Vagina (tissue), 2 donors: ENCODE measurements around the gene MUC4. TPM values are rescaled to one million over a fixed set of nuclear protein-coding genes. Genes with fewer than 3 reads are reported as not detected.
"Not testable (repeated sequence)": the region's sequence is repeated elsewhere in the genome, so short reads cannot be mapped to it uniquely, and the experiment has no call there.

Experiments
- DNase-seq, 2 donors: peaks; one replicate each; pipeline ENCODE4 v3.0.0-alpha.2; 2017; ENCODE audit errors: extremely low spot score in 2 of 2
- H3K27ac ChIP-seq: fragments of 200-600 bp; sonication (generic); one replicate; pipeline ENCODE4 v1.5.1; 2019
- H3K27me3 ChIP-seq: fragments of 200-600 bp; sonication (generic); one replicate; pipeline ENCODE4 v1.5.1; 2019
- H3K36me3 ChIP-seq, 2 donors: fragments of 200-600 bp; sonication (generic); one replicate each; pipeline ENCODE4 v1.5.1; 2017 to 2019
- H3K4me1 ChIP-seq: fragments of 200-600 bp; sonication (generic); one replicate; pipeline ENCODE4 v1.5.1; 2019
- H3K4me3 ChIP-seq, 2 donors: fragments of 200-600 bp; sonication (generic); 1 replicate in 1 of 2; 2 replicates in 1 of 2; pipeline ENCODE4 v1.5.1; 2016 to 2019
- H3K9me3 ChIP-seq: fragments of 200-600 bp; sonication (generic); one replicate; pipeline ENCODE4 v1.5.1; 2019
- POLR2A ChIP-seq, 2 donors: fragments of 450-650 bp; IDR thresholded peaks; one replicate each; pipeline ENCODE4 v1.6.1; 2017; ENCODE audit warnings: antibody characterized with exemption in 2 of 2, mild to moderate bottlenecking in 2 of 2, moderate library complexity in 2 of 2
- POLR2AphosphoS5 ChIP-seq, 2 donors: sonication (generic); formaldehyde crosslinking; IDR thresholded peaks; one replicate each; pipeline ENCODE4 v1.9.0; 2017; ENCODE audit warnings: antibody characterized with exemption in 2 of 2, mild to moderate bottlenecking in 2 of 2, low read depth in 1 of 2; ENCODE audit not compliant: insufficient read depth in 1 of 2
- intact Hi-C: fragments of 100-400 bp; cut with DNase I; formaldehyde crosslinking; loops from one replicate; pipeline ENCODE4 v1.15.1; 2023
- total RNA-seq: library from RNA; depleted of rRNA; stranded (reverse); fragments of >200 nt; gene quantifications from one replicate; pipeline ENCODE4 v1.2.3, GENCODE V29; 2016
- TF ChIP-seq, protein P1 (sequence below), 3 experiments: fragments of 450-650 bp in 2 of 3; fragments of 200-600 bp in 1 of 3; sonication (generic) in 1 of 3; IDR thresholded peaks; one replicate each; pipeline ENCODE4 v1.5.1; 2017 to 2019; ENCODE audit warnings: antibody characterized with exemption in 3 of 3, mild to moderate bottlenecking in 2 of 3, moderate library complexity in 2 of 3

MUC4 gene
- total RNA-seq, 1 donor from 2014 or later: 36.1 TPM

DNA sequence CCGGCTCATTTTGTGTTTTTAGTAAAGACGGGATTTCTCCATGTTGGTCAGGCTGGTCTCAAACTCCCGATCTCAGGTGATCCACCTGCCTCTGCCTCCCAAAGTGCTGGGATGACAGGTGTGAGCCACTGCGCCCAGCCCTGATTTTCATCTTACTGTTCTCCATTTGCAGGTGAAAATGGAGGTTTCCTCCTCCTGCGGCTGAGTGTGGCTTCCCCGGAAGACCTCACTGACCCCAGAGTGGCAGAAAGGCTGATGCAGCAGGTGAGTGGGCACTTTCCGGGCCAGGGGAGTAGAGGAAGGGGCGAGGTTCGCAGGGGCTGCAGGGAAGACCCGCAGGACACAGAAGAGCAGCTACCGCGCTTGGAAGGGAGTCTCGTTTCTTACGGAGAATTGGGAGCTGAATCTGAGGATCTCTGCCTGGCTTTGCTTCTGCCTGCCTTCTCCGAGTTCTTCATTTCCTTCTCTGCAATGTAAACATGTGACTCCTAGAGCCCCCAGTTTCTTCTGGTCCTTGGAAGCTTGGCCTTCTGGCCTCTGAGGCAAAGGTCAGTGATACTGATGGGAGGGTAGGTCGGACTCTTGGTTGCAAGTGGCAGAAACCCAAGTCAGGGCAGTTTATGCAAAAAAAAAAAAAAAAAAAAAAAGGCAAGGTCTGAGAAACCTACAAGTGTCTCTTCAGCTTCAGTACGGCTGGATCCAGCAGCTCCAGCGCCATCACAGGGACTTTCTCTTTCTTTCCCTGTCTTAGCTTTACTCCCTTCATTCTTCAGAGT, 82.1 kb downstream of the MUC4 start:
- H3K4me3 ChIP-seq: no peak overlapping the region
- H3K27ac ChIP-seq: no peak overlapping the region
- no peaks in the 10 kb centered on the region for H3K9me3 ChIP-seq
- H3K4me1 ChIP-seq: no peaks in the 10 kb centered on the region
- no peaks in the 10 kb centered on the region for H3K27me3 ChIP-seq
- TF ChIP-seq POLR2A (IDR thresholded peaks at IDR 0.05) (no peak), POLR2AphosphoS5 (IDR thresholded peaks at IDR 0.05; ENCODE audit: insufficient read depth in 1 of 2, low read depth in 1 of 2) (no peak)
- TF ChIP-seq, protein P1, sequence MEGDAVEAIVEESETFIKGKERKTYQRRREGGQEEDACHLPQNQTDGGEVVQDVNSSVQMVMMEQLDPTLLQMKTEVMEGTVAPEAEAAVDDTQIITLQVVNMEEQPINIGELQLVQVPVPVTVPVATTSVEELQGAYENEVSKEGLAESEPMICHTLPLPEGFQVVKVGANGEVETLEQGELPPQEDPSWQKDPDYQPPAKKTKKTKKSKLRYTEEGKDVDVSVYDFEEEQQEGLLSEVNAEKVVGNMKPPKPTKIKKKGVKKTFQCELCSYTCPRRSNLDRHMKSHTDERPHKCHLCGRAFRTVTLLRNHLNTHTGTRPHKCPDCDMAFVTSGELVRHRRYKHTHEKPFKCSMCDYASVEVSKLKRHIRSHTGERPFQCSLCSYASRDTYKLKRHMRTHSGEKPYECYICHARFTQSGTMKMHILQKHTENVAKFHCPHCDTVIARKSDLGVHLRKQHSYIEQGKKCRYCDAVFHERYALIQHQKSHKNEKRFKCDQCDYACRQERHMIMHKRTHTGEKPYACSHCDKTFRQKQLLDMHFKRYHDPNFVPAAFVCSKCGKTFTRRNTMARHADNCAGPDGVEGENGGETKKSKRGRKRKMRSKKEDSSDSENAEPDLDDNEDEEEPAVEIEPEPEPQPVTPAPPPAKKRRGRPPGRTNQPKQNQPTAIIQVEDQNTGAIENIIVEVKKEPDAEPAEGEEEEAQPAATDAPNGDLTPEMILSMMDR (IDR thresholded peaks at IDR 0.05): no peak
- DNase-seq: no peak
- intact Hi-C loops: no loop called here
- H3K36me3 ChIP-seq: peaks cover 0 to 7% of the 10 kb centered on the region in 2 donors

DNA sequence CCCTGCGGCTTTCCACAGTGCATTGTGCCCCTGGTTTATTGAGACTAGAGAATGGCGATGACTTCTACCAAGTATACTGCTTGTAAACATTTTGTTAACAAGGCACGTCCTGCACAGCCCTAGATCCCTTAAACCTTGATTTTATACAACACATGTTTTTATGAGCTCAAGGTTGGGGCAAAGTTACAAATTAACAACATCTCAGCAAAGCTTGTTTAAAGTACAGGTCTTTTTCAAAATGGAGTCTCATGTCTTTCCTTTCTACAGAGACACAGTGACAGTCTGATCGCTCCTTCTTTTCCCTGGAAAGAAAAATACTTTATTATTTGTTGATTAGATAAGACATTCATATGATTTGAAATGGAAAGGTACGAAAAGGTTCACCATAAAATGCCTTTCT, 82.9 kb downstream of the MUC4 start:
- H3K27ac ChIP-seq, H3K36me3 ChIP-seq, H3K4me3 ChIP-seq, intact Hi-C loops, DNase-seq, H3K9me3 ChIP-seq, H3K4me1 ChIP-seq, H3K27me3 ChIP-seq: not testable (repeated sequence)

DNA sequence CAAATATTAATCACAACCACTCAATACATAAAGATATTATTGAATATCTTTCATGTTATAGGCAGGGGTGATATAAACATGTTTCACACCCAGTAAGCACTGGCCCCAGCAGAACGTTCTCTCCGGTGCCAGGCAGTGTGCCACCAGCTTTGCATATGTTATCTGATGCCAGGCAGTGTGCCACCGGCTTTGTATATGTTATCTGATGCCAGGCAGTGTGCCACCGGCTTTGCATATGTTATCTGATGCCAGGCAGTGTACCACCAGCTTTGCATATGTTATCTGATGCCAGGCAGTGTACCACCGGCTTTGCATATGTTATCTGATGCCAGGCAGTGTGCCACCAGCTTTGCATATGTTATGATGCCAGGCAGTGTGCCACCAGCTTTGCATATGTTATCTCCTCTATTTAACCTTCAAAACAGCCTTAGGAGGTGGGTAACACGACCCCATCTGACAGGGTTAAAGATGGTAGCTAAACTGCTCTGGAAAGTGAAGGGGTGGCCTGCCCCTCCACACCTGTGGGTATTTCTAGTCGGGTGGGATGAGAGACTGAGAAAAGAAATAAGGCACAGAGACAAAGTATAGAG, 84.0 kb downstream of the MUC4 start:
- Histone ChIP-seq H3K27me3 (no peaks in the 10 kb centered on the region), H3K9me3 (no peaks in the 10 kb centered on the region), H3K4me1 (no peaks in the 10 kb centered on the region), H3K4me3 (no peak overlapping the region), H3K27ac (no peak overlapping the region), H3K36me3 (no peaks in the 10 kb centered on the region)
- intact Hi-C loops: no loop called here
- TF ChIP-seq, protein P1 (IDR thresholded peaks at IDR 0.05): no peak
- no peak for TF ChIP-seq POLR2AphosphoS5 (IDR thresholded peaks at IDR 0.05; ENCODE audit: insufficient read depth in 1 of 2, low read depth in 1 of 2)
- no peak for TF ChIP-seq POLR2A (IDR thresholded peaks at IDR 0.05)
- DNase-seq: no peak

DNA sequence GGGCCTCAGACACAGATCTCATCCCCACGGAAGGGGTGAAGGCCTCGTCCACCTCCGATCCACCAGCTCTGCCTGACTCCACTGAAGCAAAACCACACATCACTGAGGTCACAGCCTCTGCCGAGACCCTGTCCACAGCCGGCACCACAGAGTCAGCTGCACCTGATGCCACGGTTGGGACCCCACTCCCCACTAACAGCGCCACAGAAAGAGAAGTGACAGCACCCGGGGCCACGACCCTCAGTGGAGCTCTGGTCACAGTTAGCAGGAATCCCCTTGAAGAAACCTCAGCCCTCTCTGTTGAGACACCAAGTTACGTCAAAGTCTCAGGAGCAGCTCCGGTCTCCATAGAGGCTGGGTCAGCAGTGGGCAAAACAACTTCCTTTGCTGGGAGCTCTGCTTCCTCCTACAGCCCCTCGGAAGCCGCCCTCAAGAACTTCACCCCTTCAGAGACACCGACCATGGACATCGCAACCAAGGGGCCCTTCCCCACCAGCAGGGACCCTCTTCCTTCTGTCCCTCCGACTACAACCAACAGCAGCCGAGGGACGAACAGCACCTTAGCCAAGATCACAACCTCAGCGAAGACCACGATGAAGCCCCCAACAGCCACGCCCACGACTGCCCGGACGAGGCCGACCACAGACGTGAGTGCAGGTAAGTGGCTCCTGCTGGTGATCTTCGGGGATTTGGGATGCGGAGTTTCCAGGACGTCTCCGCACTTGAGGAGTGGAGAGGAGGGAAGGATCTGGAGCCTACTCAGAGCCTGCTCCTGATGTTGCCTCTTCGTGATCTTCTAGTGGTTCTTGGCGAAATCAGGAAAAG, 85.6 kb downstream of the MUC4 start:
- H3K9me3 ChIP-seq, H3K4me3 ChIP-seq, intact Hi-C loops, H3K27me3 ChIP-seq, H3K4me1 ChIP-seq, DNase-seq, H3K27ac ChIP-seq, H3K36me3 ChIP-seq: not testable (repeated sequence)

DNA sequence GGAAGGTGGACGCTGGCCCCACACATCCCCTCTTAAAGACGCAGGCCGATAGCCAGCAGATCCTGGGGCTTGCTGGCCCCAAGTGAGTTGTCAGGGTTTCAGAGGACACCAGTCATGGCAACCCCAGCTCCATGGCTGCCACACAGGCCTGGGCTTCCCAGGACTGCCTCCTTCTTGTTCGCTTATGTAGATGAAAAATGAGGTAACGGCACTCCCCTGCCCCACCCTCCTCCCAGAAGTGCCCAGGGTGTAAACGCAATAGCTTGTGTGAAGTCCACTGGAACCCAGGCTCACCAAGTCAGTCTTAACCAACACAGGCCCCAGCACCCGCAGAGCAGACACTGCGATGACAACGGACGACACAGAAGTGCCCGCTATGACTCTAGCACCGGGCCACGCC, 87.4 kb downstream of the MUC4 start:
- H3K36me3 ChIP-seq, H3K27ac ChIP-seq, H3K4me1 ChIP-seq, intact Hi-C loops, H3K27me3 ChIP-seq, DNase-seq, H3K9me3 ChIP-seq, H3K4me3 ChIP-seq: not testable (repeated sequence)

DNA sequence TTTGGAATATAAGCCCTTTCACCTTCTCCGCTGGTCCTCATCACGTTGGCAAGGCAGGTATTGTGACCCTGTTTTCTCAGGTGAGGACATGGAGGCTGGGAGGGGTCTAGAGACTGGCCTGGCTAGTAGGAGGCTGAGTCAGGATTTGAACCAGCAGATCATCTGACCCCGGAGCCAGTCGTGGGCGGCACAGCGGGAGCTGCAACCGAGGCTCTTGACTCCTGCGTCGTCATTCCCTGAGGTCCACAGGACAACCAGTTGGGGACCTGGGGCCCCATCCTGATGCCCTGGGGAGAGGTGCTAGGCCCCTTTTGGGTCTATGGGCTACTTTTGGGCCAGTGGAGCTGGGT, 88.8 kb downstream of the MUC4 start:
- H3K9me3 ChIP-seq, H3K27ac ChIP-seq, H3K4me3 ChIP-seq, DNase-seq, H3K36me3 ChIP-seq, H3K4me1 ChIP-seq, intact Hi-C loops, H3K27me3 ChIP-seq: not testable (repeated sequence)

DNA sequence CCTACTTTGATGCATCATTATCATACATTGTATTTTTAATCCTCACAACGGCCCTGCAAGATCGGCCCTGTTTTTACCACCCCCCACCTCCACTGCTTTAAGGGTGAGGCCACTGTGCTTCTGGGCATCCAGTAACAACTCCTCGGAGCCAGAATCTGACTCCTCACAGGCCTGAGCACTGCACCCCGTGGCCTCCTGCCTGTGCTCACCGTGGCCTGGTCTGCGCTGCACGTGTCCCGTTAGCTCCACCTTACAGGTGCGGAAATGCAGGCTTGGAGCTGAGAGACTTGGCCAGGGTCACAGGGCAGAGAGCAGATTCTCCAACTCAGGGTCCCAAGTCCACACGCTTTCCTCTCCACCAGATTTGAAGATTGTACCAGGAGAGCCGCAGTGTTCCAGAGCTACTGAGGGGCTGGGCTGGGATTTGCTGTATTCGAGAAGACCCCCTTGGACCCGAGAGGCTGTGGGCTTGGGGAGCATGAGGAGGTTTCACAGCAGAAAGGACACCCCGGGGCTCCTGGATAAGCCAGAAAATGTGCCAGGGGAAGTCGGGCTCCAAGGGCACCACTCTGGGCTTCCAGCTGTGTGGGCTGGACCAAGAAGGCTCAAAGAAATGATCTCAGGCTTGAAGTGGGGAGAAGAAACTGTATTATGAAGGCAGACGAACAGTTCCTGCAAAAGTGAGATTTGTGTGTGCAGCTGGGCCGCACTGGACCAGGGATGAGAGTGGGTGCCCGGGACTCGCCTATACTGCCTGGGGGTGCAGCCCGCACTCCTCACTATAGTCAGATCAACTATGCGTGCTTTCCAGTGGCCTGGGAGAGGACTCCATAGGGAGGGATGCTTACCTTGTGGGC, 89.4 kb downstream of the MUC4 start:
- H3K36me3 ChIP-seq, intact Hi-C loops, H3K4me1 ChIP-seq, DNase-seq, H3K27me3 ChIP-seq, H3K4me3 ChIP-seq, H3K9me3 ChIP-seq, H3K27ac ChIP-seq: not testable (repeated sequence)

DNA sequence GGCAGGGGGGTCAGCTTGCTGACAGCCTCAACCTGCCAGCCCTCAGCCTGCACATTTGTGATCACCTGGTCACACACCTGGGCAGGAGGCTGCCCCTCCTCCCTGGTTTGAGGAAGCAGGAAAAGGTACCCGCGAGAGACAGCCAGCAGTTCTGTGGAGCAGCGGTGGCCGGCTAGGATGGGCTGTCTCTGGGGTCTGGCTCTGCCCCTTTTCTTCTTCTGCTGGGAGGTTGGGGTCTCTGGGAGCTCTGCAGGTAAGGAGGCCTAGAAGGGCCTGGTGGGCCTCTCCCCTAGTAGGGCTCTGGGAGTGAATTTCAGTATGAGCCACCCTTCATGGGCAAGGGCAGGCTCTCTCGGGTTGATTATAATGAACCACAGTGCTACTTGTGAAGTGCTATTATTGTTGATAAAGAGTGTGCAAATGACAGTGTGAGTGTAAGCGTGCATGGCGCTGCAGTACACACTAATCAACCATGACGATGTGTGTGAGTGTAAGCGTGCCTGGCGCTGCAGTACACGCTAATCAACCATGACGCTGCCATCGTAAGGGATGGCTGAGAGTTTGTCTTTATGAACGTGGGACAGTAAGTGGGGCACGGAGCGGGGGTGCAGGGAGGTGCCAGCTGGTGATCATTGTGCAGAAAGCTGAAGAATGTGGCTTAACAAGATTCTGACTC, 90.8 kb downstream of the MUC4 start, which contains the start of gene MUC20:
MUC20 (plus strand) TSS at position 148 of the 676 bp plus-strand sequence; CDS start at position 178, 30 bp downstream.
- intact Hi-C loops, H3K36me3 ChIP-seq, H3K4me1 ChIP-seq, H3K4me3 ChIP-seq, H3K27me3 ChIP-seq, DNase-seq, H3K27ac ChIP-seq, H3K9me3 ChIP-seq: not testable (repeated sequence)
